Measurements from ENCODE around the gene HPD. TPM values are rescaled to one million over a fixed set of nuclear protein-coding genes. Genes with fewer than 3 reads are reported as not detected.
A peak's percentile ranks its signal among the peaks of the same experiment; 100 is the strongest.

Gene HPD
- total RNA-seq, 1 donor: not detected

- DNase-seq (ENCODE audit: low read depth in 2 of 3, low spot score in 2 of 3): no peak
Measured at GRCh38 chr12:121812320-121812871, 46.3 kb downstream of the HPD start.

- DNase-seq (ENCODE audit: low read depth in 2 of 3, low spot score in 2 of 3): peak in 2 of 3 donors; percentile 66 to 77
Measured at GRCh38 chr12:121811434-121812319, 47.0 kb downstream of the HPD start.

GRCh38 chr12:121810833-121811433, 47.7 kb downstream of the HPD start:
- no peak for DNase-seq (ENCODE audit: low read depth in 2 of 3, low spot score in 2 of 3)

GRCh38 chr12:121810234-121810817, 48.3 kb downstream of the HPD start:
- no peak for DNase-seq (ENCODE audit: low read depth in 2 of 3, low spot score in 2 of 3)

GRCh38 chr12:121809712-121810116, 48.9 kb downstream of the HPD start:
- DNase-seq (ENCODE audit: low read depth in 2 of 3, low spot score in 2 of 3): no peak

- no peak for DNase-seq (ENCODE audit: low read depth in 2 of 3, low spot score in 2 of 3)
Measured at GRCh38 chr12:121808623-121809022, 50.0 kb downstream of the HPD start.

- no peak for DNase-seq (ENCODE audit: low read depth in 2 of 3, low spot score in 2 of 3)
Measured at GRCh38 chr12:121807642-121808347, 50.9 kb downstream of the HPD start.

- DNase-seq (ENCODE audit: low read depth in 2 of 3, low spot score in 2 of 3): no peak
Measured at GRCh38 chr12:121806546-121807423, 51.9 kb downstream of the HPD start.

- DNase-seq (ENCODE audit: low read depth in 2 of 3, low spot score in 2 of 3): peak in 1 of 3 donors; percentile 33
Measured at GRCh38 chr12:121806009-121806545, 52.6 kb downstream of the HPD start.

- DNase-seq (ENCODE audit: low read depth in 2 of 3, low spot score in 2 of 3): peak in 1 of 3 donors; percentile 30
Measured at GRCh38 chr12:121805171-121806008, 53.3 kb downstream of the HPD start.

- DNase-seq (ENCODE audit: low read depth in 2 of 3, low spot score in 2 of 3): peak in 2 of 3 donors; percentile 65 to 68
Measured at GRCh38 chr12:121804417-121805111, 54.1 kb downstream of the HPD start.

- DNase-seq (ENCODE audit: low read depth in 2 of 3, low spot score in 2 of 3): peak in 2 of 3 donors; percentile 38 to 66
Measured at GRCh38 chr12:121803861-121804416, 54.7 kb downstream of the HPD start, which contains the start of gene SETD1B. TSS of gene SETD1B (plus strand) at chr12:121804009. CDS start at chr12:121804738, 729 bp downstream.

GRCh38 chr12:121802843-121803698, 55.6 kb downstream of the HPD start:
- DNase-seq (ENCODE audit: low read depth in 2 of 3, low spot score in 2 of 3): peak; percentile 87 to 97 (median 91)

GRCh38 chr12:121802485-121802842, 56.2 kb downstream of the HPD start:
- DNase-seq (ENCODE audit: low read depth in 2 of 3, low spot score in 2 of 3): no peak

- peak in 1 of 3 donors; percentile 27 for DNase-seq (ENCODE audit: low read depth in 2 of 3, low spot score in 2 of 3)
Measured at GRCh38 chr12:121801595-121802484, 56.8 kb downstream of the HPD start.
